Measurements from ENCODE around the gene SHANK1.
A peak's percentile ranks its signal among the peaks of the same experiment; 100 is the strongest.
"Not testable (repeated sequence)": the region's sequence is repeated elsewhere in the genome, so short reads cannot be mapped to it uniquely, and the experiment has no call there.

Gene SHANK1

GRCh38 chr19:50639121-50640112, 80.2 kb downstream of the SHANK1 start, which contains the start of gene SYT3:
SYT3 (minus strand) TSS chr19:50639881; CDS start chr19:50637411, 2,470 bp downstream.
- no peak within 1 kb of the TSS for H3K4me3 Mint-ChIP-seq
- CTCF ChIA-PET, result no interaction called here
- no peak within 1 kb of the TSS for H3K27ac Mint-ChIP-seq
- H3K9me3 Mint-ChIP-seq, result peaks cover 8% of the 10 kb centered on the region
- peaks cover 2% of the 10 kb centered on the region for H3K4me1 Mint-ChIP-seq
- peaks cover 52% of the 10 kb centered on the region for H3K27me3 Mint-ChIP-seq
- H3K36me3 Mint-ChIP-seq, result no peaks in the 10 kb centered on the region
- peak; percentile 24 for DNase-seq

DNA sequence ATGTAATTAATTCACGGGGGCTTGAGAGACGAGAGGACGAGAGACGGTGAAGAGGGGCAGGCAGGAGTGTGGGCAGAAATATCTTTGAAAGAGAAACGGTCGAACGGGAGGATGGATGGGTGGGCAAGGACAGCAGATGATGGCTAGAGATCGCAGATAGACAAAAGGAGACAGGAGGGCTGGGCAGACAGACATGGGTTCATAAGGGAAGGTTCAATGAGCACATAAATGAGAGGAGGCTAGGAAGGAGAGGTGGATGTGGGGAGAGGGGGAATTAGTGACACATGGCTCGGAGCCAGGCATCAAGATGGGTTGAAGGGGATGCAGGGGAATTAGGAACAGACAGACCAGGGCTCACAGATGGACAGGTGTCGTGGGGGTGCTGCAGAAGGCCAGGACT, 81.0 kb downstream of the SHANK1 start:
- H3K36me3 Mint-ChIP-seq, result no peaks in the 10 kb centered on the region
- H3K27ac Mint-ChIP-seq, result no peak overlapping the region
- CTCF ChIA-PET, result no interaction called here
- H3K9me3 Mint-ChIP-seq, result peaks cover 16% of the 10 kb centered on the region
- H3K27me3 Mint-ChIP-seq, result peaks cover 52% of the 10 kb centered on the region
- H3K4me3 Mint-ChIP-seq, result no peak overlapping the region
- DNase-seq, result no peak
- H3K4me1 Mint-ChIP-seq, result peaks cover 2% of the 10 kb centered on the region

DNA sequence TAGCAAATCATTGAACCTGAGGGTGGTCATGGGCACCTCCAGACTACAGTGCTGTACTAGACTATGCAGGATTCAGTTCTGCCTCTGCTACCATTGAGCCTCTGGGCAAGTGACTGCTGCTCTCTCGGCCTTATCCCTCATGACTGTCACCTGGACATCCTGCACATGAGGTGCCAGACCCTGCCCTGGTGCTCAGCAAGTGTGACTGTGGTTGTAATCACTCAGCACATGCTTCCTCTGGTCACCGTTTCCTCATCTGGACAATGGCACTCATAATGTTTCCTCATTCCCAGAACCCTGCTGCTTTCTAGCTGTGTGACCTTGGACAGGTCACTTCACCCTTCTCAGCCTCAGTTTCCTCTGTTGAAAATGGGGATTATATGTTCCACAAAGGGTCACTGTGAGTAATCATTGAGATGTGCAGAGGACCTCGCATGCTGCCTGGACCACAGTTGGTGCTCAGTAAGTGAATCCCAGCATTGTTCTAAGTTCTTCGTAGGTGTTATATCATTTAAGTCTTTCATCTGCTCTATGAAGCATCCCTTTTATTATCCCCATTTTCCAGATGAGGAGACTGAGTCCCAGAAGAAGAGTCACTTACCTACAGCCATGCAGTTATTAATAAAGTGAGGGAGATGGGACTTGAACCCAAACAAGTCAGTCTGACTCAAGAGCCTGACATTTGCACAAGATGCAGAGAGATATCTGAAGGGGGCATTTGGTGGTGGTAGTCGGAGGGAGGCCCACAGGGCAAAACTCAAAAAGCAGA, 83.1 kb downstream of the SHANK1 start:
- peaks cover 2% of the 10 kb centered on the region for H3K4me1 Mint-ChIP-seq
- no peaks in the 10 kb centered on the region for H3K36me3 Mint-ChIP-seq
- CTCF ChIA-PET, result no interaction called here
- no peak overlapping the region for H3K4me3 Mint-ChIP-seq
- peaks cover 48% of the 10 kb centered on the region for H3K27me3 Mint-ChIP-seq
- H3K27ac Mint-ChIP-seq, result no peak overlapping the region
- DNase-seq, result no peak
- peaks cover 22% of the 10 kb centered on the region for H3K9me3 Mint-ChIP-seq

- CTCF ChIA-PET, result no interaction called here
Observed at GRCh38 chr19:50633973-50634372, 85.6 kb downstream of the SHANK1 start.

DNA sequence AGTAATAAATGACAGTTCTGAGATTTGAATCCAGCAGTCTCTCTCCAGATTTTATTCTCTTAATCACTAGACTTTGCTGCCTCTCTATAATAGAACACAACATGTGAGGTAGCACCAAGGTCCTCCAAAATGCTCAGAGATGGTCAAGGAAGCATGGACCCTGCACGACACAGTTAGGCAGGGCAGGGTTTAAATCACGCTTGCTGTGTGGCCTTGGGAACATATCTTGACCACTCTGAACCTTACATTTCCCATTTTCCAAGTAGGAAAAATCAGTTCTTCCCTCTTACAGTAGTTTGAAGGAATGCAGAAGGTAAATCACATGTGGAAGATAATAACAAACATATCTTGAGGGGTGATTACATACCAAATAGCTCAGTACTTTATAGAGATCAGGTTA, 86.2 kb downstream of the SHANK1 start:
- Mint-ChIP-seq H3K36me3 (no peaks in the 10 kb centered on the region), H3K27ac (no peak overlapping the region), H3K4me3 (no peak overlapping the region), H3K4me1 (no peaks in the 10 kb centered on the region), H3K9me3 (peaks cover 22% of the 10 kb centered on the region), H3K27me3 (peaks cover 26% of the 10 kb centered on the region)
- DNase-seq, result no peak
- CTCF ChIA-PET, result no interaction called here

More at GRCh38 chr19:50633973-50634372, 85.6 kb downstream of the SHANK1 start:
- no peak for DNase-seq
- Mint-ChIP-seq H3K4me1 (peaks cover 2% of the 10 kb centered on the region), H3K4me3 (no peak overlapping the region), H3K36me3 (no peaks in the 10 kb centered on the region), H3K27me3 (peaks cover 32% of the 10 kb centered on the region), H3K27ac (no peak overlapping the region), H3K9me3 (peaks cover 22% of the 10 kb centered on the region)

DNA sequence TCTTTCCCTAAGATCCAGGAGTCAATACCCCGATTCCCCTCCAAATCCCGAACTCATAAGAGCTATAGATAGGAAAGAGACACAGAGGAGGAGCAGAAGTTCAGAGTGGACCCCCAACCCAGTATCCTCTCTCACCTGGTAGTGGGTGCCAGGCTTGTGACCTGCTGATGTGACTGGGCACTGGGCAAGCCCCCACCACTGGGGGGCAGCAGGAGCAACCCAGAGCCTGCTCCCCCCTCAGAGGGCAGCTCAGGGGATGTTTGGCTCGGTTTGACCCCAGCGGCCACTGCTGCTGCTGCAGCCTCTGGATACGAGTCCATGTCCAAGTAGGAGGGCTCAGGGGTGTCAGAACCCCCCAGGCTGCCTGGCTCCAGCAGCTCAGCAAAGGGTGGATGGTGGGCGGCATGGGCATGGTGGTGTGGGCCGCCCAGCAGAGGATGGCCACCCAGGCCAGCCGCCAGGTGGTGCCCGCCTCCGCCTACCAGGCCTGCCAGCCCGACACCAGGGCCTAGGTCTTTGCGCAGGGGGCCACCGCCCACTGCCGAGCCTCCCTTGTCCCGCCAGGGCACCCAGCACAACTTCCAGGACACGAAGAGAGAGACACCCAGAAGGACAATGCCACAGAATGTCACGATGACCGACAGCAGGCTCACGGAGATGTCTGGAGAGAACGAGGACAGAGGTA, 87.3 kb downstream of the SHANK1 start:
- no peak for DNase-seq

GRCh38 chr19:50629801-50630200, 89.8 kb downstream of the SHANK1 start:
- DNase-seq, result no peak
- Mint-ChIP-seq H3K4me1 (no peaks in the 10 kb centered on the region), H3K9me3 (peaks cover 13% of the 10 kb centered on the region), H3K27me3 (peaks cover 4% of the 10 kb centered on the region), H3K27ac (no peak overlapping the region), H3K36me3 (no peaks in the 10 kb centered on the region), H3K4me3 (no peak overlapping the region)
- CTCF ChIA-PET, result no interaction called here

More for the DNA sequence above, 87.3 kb downstream of the SHANK1 start:
- Mint-ChIP-seq H3K9me3 (peaks cover 22% of the 10 kb centered on the region), H3K36me3 (no peaks in the 10 kb centered on the region), H3K27me3 (peaks cover 15% of the 10 kb centered on the region), H3K4me1 (no peaks in the 10 kb centered on the region), H3K27ac (no peak overlapping the region), H3K4me3 (no peak overlapping the region)
- CTCF ChIA-PET, result no interaction called here

DNA sequence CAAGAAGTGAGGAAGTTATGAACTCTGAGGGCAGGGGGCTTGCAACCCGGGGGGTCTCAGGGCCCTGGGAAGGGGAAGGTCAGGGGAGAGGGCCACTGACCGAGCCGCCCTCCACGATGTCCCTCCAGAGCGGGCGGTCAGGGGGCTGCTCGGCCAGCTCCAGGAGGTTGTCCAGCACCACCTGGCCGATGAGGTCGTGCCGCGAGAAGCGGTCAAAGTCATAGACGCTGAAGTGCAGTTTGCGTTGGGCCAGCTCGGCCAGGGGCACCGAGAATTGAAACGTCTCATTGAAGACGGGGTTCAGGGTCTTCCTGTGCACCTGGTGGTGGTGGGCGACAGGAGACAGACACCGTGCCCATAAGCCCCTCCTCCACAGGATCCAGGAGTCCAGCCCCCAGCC, 90.4 kb downstream of the SHANK1 start:
- DNase-seq, result no peak
- H3K4me3 Mint-ChIP-seq, result no peak overlapping the region
- H3K9me3 Mint-ChIP-seq, result peaks cover 12% of the 10 kb centered on the region
- CTCF ChIA-PET, result no interaction called here
- no peaks in the 10 kb centered on the region for H3K36me3 Mint-ChIP-seq
- H3K27ac Mint-ChIP-seq, result no peak overlapping the region
- H3K27me3 Mint-ChIP-seq, result peaks cover 4% of the 10 kb centered on the region
- no peaks in the 10 kb centered on the region for H3K4me1 Mint-ChIP-seq

DNA sequence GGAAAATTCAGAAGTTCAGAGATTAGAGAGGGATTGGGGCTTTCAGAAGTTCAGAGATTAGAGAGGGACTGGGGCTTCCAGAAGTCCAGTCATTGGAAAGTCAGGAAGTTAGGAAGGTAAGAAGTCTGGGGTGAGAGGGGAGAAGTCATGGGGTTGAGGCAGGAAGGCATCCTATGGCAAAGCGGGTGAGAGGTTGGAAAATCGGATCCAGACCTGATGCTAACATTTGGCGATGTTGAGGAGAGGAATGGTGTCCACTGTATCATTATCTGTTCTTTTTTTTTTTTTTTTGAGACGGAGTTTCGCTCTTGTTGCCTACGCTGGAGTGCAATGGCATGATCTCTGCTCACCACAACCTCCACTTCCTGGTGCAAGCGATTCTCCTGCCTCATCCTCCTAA, 91.1 kb downstream of the SHANK1 start:
- H3K36me3 Mint-ChIP-seq, result no peaks in the 10 kb centered on the region
- peaks cover 5% of the 10 kb centered on the region for H3K9me3 Mint-ChIP-seq
- CTCF ChIA-PET, result no interaction called here
- no peaks in the 10 kb centered on the region for H3K4me1 Mint-ChIP-seq
- peaks cover 4% of the 10 kb centered on the region for H3K27me3 Mint-ChIP-seq
- no peak overlapping the region for H3K27ac Mint-ChIP-seq
- no peak overlapping the region for H3K4me3 Mint-ChIP-seq
- no peak for DNase-seq

DNA sequence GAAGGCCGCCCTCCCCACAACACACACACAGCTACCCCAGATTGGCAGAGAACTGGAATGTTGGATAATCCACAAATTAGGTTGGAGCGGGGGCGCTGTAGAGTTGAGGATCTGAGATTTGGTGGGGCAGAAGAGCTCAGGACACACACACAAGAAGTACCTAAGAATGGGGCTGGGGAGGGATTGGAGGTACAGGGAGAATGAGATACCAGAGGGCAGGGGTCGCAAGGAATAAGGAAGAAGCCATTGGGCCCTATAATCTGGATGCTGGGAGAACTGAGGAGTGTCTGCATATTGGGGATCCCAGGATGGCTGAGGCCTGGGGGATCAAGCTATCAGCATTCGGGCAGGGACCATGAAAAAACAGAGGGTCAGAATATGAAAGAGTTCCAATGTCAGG, 91.5 kb downstream of the SHANK1 start:
- CTCF ChIA-PET, result no interaction called here
- Mint-ChIP-seq H3K27ac (no peak overlapping the region), H3K4me1 (no peaks in the 10 kb centered on the region), H3K4me3 (no peak overlapping the region), H3K36me3 (no peaks in the 10 kb centered on the region), H3K27me3 (peaks cover 4% of the 10 kb centered on the region), H3K9me3 (peaks cover 1% of the 10 kb centered on the region)
- no peak for DNase-seq

GRCh38 chr19:50626795-50627194, 92.8 kb downstream of the SHANK1 start:
- H3K27ac Mint-ChIP-seq, result no peak overlapping the region
- no peaks in the 10 kb centered on the region for H3K4me1 Mint-ChIP-seq
- no peak for DNase-seq
- peaks cover 4% of the 10 kb centered on the region for H3K27me3 Mint-ChIP-seq
- H3K4me3 Mint-ChIP-seq, result no peak overlapping the region
- H3K36me3 Mint-ChIP-seq, result no peaks in the 10 kb centered on the region
- CTCF ChIA-PET, result no interaction called here
- H3K9me3 Mint-ChIP-seq, result no peaks in the 10 kb centered on the region

DNA sequence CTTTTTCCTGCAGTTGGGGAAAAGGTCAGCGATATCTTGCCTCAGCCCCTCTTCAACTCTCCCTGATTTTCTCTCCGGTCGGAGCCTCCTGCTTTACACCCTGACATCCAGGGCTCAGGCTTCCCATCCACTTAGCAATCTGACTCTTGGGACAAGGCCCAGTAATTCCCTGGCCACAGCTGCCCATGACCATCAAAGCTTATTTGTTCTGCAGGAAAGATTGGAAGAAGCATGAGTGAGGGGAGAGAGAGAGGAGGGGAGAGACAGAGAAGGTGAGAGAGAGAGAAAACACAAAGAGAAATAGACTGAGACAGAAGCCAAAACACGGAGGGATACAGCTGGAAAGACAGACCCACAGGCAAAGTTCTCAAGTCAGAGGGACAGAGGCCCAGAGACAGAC, 93.6 kb downstream of the SHANK1 start:
- Mint-ChIP-seq H3K27me3 (peaks cover 4% of the 10 kb centered on the region), H3K4me1 (no peaks in the 10 kb centered on the region), H3K27ac (no peak overlapping the region), H3K36me3 (no peaks in the 10 kb centered on the region), H3K9me3 (no peaks in the 10 kb centered on the region), H3K4me3 (no peak overlapping the region)
- CTCF ChIA-PET, result interaction anchor here (0.8 kb wide), 1 partner anchor 69 kb away, joined by 3 read pairs; no protein-coding TSS in a partner anchor
- no peak for DNase-seq

- H3K36me3 Mint-ChIP-seq, result no peaks in the 10 kb centered on the region
- no peaks in the 10 kb centered on the region for H3K9me3 Mint-ChIP-seq
- no peaks in the 10 kb centered on the region for H3K27me3 Mint-ChIP-seq
- DNase-seq, result no peak
- H3K4me1 Mint-ChIP-seq, result no peaks in the 10 kb centered on the region
- CTCF ChIA-PET, result no interaction called here
- no peak overlapping the region for H3K4me3 Mint-ChIP-seq
- no peak overlapping the region for H3K27ac Mint-ChIP-seq
Observed at GRCh38 chr19:50624949-50625600, 94.5 kb downstream of the SHANK1 start.

DNA sequence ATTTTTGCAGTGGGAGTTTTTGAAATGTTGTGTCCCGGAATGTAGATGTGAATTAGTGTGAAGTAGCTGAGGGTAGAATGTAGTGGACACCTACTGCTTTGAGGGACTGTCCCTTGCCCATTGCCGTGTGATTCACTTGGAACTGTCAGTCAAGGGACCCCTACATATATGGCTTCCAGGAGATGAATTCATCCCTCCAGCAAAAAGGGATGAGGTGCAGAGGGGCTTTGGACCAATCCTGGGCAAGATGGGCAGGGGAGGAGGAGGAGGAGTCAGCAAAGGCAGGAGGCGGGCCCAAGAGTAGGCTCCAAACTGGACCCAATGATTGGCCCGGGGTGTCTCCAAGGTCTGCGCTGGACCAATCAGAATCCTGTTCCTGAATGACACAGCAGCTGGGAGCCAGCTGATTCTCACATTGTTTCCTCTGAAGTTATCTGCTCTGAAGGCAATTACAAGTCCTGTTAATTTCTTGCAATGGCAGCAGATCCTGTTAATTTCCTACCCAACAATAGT, 99.2 kb downstream of the SHANK1 start:
- H3K27ac Mint-ChIP-seq, DNase-seq, H3K4me1 Mint-ChIP-seq, H3K36me3 Mint-ChIP-seq, H3K9me3 Mint-ChIP-seq, H3K27me3 Mint-ChIP-seq, CTCF ChIA-PET, H3K4me3 Mint-ChIP-seq: not testable (repeated sequence)

All from activated naive CD4-positive, alpha-beta T cell treated with anti-CD3 and anti-CD28 coated beads, Interleukin-2, amount 10 ng/mL, durations not matched to agents 7 days and 5 days (primary cell).